Activated CD4-positive, CD25-positive, alpha-beta regulatory T cell treated with anti-CD3 and anti-CD28 coated beads, Interleukin-2, amount 50 U/mL, for 72 hours (primary cell): Measurements from ENCODE around the gene OR2T10.
"Not testable (repeated sequence)": the region's sequence is repeated elsewhere in the genome, so short reads cannot be mapped to it uniquely, and the experiment has no call there.

Experiments
- DNase-seq: peaks from one replicate; pipeline ENCODE4 v3.0.0; 2021

The OR2T10 gene

GRCh38 chr1:248597589-248597988, at the start of gene OR2T10:
Gene OR2T10, minus strand, starts transcription at chr1:248597700. Its CDS starts 3,932 bp downstream, at chr1:248593768.
- DNase-seq: no peak

- not testable (repeated sequence) for DNase-seq
These were observed 47.7 kb upstream of the OR2T10 start, which contains the start of gene OR2T35 for GRCh38 chr1:248645178-248645577. Gene OR2T35, minus strand, starts transcription at chr1:248645278. Its CDS starts 6,020 bp downstream, at chr1:248639258.

- DNase-seq: not testable (repeated sequence)
These were observed 45.6 kb upstream of the OR2T10 start for GRCh38 chr1:248642971-248643651.

- DNase-seq: not testable (repeated sequence)
These were observed 44.1 kb upstream of the OR2T10 start for GRCh38 chr1:248641583-248641982.

GRCh38 chr1:248640906-248641305, 43.4 kb upstream of the OR2T10 start:
- not testable (repeated sequence) for DNase-seq

GRCh38 chr1:248639652-248640051, 42.2 kb upstream of the OR2T10 start:
- DNase-seq: not testable (repeated sequence)

- not testable (repeated sequence) for DNase-seq
These were observed 39.1 kb upstream of the OR2T10 start for GRCh38 chr1:248636612-248637011.

GRCh38 chr1:248634991-248635390, 37.5 kb upstream of the OR2T10 start, which contains the start of gene OR2T11:
Gene OR2T11, minus strand, starts transcription at chr1:248635091. Its CDS starts 7,963 bp downstream, at chr1:248627128.
- not testable (repeated sequence) for DNase-seq

- DNase-seq: no peak
These were observed 34.0 kb upstream of the OR2T10 start for GRCh38 chr1:248631354-248632008.

GRCh38 chr1:248630551-248630950, 33.1 kb upstream of the OR2T10 start:
- no peak for DNase-seq

GRCh38 chr1:248627971-248628844, 30.7 kb upstream of the OR2T10 start:
- no peak for DNase-seq

GRCh38 chr1:248625971-248626370, 28.5 kb upstream of the OR2T10 start:
- DNase-seq: no peak

- no peak for DNase-seq
These were observed 27.7 kb upstream of the OR2T10 start for GRCh38 chr1:248625166-248625565.

- no peak for DNase-seq
These were observed 25.1 kb upstream of the OR2T10 start for GRCh38 chr1:248622570-248623001.

GRCh38 chr1:248621770-248622169, 24.3 kb upstream of the OR2T10 start:
- no peak for DNase-seq

- DNase-seq: no peak
These were observed 21.4 kb upstream of the OR2T10 start for GRCh38 chr1:248618878-248619277.

- no peak for DNase-seq
These were observed 20.6 kb upstream of the OR2T10 start for GRCh38 chr1:248618119-248618518.

GRCh38 chr1:248613742-248614141, 16.2 kb upstream of the OR2T10 start:
- DNase-seq: no peak

GRCh38 chr1:248611883-248612414, 14.4 kb upstream of the OR2T10 start:
- DNase-seq: no peak

GRCh38 chr1:248610301-248610700, 12.8 kb upstream of the OR2T10 start:
- DNase-seq: no peak

GRCh38 chr1:248599396-248599795, 1.9 kb upstream of the OR2T10 start:
- no peak for DNase-seq

- DNase-seq: no peak
These were observed 885 bp downstream of the OR2T10 start for GRCh38 chr1:248596615-248597014.

GRCh38 chr1:248593226-248593625, 4.3 kb downstream of the OR2T10 start:
- no peak for DNase-seq
